ENCODE data around the gene IGFN1. TPM values are rescaled to one million over a fixed set of nuclear protein-coding genes. Genes with fewer than 3 reads are reported as not detected.
A peak's percentile ranks its signal among the peaks of the same experiment; 100 is the strongest.

Gene IGFN1
- total RNA-seq, 1 donor from 2014 or later: 0.05 TPM

DNA sequence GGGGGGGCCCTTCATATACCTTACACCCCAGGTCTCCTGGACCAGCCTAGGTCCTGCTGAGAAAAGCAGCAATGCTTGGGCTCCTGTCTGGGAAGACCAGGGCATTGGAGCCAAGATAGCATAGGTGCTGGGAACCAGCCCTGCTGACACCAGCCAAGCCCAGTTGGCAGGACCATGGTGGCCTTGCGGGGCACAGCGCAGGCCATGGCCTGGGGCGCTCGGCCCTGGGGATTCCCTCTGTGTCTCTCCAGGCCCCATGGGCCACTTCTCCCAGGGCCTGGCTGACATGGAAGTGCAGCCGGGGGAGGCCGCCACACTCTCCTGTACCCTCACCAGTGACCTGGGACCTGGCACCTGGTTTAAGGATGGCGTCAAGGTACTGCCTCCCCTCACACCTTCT, 23.3 kb downstream of the IGFN1 start:
- peak; percentile 68 for DNase-seq (ENCODE audit: low spot score)
- intact Hi-C loops (cut with DNase I): no loop called here

DNA sequence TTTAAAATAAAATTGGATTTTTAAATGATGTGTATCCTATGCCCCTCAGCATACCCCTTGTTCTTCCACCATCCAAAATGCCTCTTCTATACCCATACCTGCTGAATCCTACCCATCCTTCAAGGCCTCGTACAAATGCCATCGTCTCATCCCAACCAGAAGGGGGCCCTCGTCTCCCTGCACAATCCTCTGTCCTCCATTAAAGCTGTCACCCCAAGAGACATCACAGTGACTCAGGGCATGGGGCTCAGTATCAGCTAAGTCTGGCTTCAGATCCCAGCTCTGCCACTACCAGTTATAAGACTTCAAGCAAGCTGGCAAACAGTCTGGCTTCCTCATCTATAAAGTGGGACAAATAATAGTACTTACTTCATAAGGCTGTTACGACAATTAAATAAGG, 23.8 kb downstream of the IGFN1 start:
- intact Hi-C loops (cut with DNase I): no loop called here
- DNase-seq (ENCODE audit: low spot score): peak; percentile 19

DNA sequence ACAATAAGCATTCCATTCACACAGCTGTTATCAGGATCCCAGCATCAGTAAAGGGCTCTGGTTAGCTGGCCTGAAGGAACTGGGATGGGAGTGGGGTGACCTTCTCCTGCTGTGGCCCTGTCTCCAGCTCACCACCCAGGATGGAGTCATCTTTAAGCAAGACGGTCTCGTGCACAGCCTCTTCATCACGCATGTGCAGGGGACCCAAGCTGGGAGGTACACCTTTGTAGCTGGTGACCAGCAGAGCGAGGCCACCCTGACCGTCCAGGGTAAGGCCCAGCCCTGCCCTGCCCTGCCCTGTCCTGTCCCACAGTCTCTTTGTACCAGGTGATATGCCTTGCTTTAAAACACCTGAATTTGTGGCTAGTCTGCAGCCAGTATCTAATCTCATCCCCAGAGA, 24.3 kb downstream of the IGFN1 start:
- intact Hi-C loops (cut with DNase I): no loop called here
- peak; percentile 59 for DNase-seq (ENCODE audit: low spot score)

DNA sequence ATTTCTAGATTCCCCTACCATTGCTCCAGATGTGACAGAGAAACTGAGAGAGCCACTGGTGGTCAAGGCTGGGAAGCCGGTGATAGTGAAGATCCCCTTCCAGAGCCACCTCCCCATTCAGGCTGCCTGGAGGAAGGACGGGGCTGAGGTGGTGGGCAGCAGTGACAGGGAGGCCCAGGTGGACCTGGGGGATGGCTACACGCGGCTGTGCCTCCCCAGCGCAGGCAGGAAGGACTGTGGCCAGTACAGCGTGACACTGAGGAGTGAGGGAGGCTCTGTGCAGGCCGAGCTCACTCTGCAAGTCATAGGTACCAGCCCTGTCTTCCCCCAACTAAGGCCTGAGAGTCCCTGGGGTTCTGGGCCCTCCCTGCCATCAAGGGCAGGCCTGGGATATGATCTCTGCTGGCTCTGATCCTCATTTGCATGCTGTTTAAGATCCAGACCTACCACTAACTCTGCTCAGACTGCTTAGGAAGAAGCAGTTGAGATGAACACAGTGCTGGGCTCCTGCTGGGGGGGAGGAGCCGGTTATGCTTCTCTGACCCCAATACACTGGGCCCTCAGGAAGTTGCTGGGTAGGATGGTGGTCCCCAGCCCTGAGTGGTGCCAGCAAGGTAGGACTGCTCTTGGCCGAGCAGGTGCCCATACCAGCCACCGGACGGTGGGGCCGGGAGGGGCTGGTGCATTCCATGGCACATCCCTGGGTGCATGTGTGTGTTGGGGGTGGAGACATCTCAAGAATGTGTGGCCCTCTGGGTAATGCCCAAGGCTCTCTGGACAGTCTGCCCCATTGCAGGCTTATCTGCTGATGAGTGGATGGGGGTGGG, 25.1 kb downstream of the IGFN1 start:
- intact Hi-C loops (cut with DNase I): no loop called here
- DNase-seq (ENCODE audit: low spot score): peak; percentile 65

DNA sequence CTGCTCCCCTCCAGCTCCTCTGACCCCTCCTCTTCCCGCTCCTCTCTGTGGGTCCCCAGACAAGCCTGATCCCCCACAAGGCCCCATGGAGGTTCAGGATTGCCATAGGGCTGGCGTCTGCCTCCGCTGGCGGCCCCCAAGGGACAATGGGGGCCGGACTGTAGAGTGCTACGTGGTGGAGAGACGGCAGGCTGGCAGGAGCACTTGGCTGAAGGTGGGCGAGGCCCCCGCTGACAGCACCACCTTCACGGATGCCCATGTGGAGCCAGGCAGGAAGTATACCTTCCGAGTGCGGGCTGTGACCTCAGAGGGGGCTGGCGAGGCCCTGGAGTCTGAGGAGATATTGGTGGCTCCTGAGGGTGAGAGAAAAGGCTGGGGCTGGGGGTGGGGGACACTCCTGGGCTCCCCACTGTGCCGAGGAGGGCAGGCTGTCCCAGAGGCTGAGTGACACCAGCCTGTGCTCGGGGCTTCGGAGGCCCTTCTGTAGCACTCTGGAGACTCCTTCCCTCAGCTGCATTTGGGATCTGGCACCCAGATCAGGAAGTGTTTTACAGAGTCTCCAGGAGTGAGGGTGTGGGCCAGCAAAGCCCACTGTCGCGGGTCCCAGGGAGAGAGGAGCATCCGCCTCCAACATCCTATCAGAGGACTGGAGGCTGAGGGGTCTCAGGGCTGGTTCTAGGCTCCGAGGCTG, 25.9 kb downstream of the IGFN1 start:
- intact Hi-C loops (cut with DNase I): no loop called here
- peak; percentile 63 for DNase-seq (ENCODE audit: low spot score)

DNA sequence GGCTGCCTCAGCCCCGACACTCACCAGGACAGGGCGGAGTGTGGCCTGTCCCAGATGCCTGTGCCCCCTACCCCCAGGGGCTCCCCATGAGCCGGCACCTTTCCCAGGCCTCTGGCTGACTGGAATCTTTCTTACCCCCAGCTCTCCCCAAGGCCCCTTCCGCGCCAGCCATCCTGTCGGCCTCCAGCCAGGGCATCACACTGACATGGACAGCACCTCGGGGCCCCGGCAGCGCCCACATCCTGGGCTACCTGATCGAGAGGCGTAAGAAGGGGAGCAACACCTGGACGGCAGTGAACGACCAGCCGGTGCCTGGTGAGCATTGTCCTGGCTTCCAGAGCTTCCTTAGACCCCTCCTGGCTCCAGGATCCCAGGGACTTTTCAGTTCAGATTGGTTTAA, 26.5 kb downstream of the IGFN1 start:
- DNase-seq (ENCODE audit: low spot score): peak; percentile 72
- intact Hi-C loops (cut with DNase I): no loop called here

DNA sequence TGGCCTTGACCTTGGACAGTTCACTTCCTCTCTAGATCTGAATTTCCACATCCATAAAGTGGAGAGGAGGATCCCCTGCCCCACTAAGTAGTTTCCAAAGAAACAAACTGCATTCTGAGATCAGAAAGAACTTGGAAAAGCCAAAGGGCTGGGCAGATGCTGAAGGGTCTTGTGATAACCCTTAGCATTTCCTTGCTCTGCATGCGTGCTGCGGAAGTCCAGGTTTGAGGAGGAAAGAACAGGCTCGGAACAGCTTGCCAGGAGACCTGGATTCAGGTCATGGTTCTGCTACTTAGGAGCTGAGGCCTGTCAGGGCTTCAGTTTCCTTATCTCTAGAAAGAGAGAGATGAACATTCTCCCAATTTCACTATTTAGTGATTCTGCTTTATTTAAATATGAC, 27.2 kb downstream of the IGFN1 start:
- intact Hi-C loops (cut with DNase I): no loop called here
- peak; percentile 10 for DNase-seq (ENCODE audit: low spot score)

DNA sequence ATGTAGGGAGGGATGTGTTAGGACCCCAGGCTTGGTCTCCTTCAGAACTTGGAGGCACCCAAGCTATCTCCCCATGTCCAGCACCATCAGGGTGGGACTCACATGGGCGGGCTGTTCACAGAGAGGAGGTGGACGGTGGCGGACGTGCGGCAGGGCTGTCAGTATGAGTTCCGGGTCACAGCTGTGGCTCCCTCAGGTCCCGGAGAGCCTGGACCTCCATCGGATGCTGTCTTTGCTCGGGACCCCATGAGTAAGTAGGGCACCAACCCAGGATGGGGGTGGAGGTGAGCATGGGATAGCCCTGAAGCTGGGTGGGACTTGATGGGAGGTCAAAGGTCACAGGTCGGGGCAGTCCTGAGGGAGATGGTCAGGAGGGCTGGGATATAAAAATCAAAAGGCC, 27.8 kb downstream of the IGFN1 start:
- DNase-seq (ENCODE audit: low spot score): peak; percentile 35
- intact Hi-C loops (cut with DNase I): no loop called here

DNA sequence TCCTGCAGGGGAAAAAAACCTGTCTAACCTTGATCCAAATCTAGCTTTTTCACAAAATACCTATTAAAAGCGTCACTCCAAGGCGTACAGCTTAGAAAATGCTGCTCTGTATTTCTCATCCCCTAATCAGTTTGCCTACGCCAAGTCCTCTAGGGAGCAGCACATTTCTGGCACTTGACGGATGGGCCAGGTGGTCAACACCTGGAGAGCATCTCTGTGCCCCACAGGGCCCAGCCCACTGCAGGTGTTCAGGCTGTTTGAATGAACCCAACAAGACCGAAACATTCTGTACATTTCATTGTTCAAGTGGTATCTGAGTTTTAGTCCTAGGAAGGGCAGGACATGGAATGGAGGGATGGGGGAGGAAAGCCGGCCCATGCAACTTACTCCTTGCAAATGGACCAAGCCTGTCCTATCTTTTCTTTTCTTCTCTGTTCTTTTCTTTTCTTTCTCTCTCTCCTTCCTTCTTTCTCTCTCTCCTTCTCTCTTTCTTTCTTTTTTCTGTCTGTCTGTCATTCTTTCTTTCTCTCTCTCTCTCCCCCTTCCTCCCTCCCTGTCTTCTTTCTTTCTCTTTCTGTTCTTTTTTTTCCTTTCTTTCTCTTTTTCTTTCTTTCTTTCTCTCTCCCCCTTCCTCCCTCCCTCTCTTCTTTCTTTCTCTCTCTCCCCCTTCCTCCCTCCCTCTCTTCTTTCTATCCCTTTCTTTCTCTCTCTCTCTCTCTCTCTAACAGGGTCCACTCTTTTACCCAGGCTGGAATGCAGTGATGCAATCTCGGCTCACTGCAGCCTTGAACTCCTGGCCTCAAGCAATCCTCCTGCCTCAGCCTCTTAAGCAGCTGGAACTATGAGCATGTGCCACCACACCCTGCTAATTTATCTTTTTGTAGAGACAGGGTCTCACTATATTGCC, 29.1 kb downstream of the IGFN1 start:
- no peak for DNase-seq (ENCODE audit: low spot score)
- intact Hi-C loops (cut with DNase I): loop anchor here (5.0 to 10.0 kb wide), 2 partner anchors 135 to 247 kb away; no protein-coding TSS in a partner anchor

DNA sequence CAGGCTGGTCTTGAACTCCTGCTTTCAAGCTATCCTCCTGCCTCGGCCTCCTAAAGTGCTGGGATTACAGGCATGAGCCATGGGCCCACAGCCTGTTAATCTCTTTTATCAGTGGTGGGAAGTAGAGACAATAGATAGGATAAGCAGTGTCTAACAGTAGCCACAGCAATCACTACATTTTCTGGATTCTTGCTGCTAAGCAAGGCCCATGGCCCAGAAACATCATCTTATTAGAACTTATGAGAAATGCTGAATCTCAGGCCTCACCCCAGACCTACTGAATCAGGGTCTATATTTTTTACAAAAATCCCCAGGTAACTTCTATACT, 29.7 kb downstream of the IGFN1 start:
- no peak for DNase-seq (ENCODE audit: low spot score)
- intact Hi-C loops (cut with DNase I): loop anchor here (5.0 to 10.0 kb wide), 2 partner anchors 136 to 248 kb away; no protein-coding TSS in a partner anchor

DNA sequence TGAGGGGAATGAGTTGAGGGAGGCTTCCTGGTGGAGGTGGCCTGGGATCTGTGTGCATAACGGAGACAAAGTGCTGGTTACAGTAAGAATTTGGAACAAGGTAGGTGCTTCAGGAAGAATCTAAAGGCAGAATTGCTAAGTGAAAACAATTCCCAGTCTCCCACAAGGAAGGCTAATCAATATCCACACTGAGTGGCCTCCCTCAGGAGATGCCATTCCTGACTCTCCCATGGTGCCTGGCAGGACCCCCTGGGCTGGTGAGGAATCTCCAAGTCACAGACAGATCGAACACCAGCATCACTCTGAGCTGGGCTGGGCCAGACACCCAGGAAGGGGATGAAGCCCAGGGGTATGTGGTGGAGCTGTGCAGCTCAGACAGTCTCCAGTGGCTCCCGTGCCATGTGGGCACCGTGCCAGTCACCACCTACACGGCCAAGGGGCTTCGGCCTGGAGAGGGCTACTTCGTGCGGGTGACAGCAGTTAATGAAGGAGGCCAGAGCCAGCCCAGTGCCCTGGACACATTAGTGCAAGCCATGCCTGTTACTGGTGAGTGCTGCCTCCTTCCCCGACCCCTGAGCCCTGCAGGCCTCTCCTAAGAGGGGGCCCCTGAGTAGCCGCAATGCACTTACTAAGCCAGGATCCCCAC, 30.7 kb downstream of the IGFN1 start:
- intact Hi-C loops (cut with DNase I): loop anchor here (5.0 to 10.0 kb wide), 2 partner anchors 137 to 249 kb away; no protein-coding TSS in a partner anchor
- no peak for DNase-seq (ENCODE audit: low spot score)

DNA sequence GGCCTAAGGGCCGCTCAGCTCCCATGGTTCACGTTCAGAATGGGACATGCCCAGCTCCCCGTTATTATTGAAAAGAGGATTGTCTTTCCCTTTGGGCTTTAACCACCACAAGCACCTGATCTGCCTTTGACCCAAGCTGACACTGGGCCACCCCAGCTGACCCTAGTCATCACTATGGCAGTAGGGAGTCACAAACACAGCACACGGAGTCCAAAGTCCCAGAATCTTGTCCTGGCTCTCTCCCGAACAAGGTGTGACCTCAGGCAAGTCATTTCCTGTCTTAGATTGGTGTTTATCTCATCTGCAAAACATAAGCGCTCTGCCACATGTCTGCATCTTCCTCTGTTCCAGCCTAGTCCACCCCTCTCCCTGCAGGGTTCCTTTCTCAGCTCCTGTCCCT, 31.5 kb downstream of the IGFN1 start:
- intact Hi-C loops (cut with DNase I): loop anchor here (5.0 to 10.0 kb wide), 2 partner anchors 137 to 250 kb away; no protein-coding TSS in a partner anchor
- no peak for DNase-seq (ENCODE audit: low spot score)

DNA sequence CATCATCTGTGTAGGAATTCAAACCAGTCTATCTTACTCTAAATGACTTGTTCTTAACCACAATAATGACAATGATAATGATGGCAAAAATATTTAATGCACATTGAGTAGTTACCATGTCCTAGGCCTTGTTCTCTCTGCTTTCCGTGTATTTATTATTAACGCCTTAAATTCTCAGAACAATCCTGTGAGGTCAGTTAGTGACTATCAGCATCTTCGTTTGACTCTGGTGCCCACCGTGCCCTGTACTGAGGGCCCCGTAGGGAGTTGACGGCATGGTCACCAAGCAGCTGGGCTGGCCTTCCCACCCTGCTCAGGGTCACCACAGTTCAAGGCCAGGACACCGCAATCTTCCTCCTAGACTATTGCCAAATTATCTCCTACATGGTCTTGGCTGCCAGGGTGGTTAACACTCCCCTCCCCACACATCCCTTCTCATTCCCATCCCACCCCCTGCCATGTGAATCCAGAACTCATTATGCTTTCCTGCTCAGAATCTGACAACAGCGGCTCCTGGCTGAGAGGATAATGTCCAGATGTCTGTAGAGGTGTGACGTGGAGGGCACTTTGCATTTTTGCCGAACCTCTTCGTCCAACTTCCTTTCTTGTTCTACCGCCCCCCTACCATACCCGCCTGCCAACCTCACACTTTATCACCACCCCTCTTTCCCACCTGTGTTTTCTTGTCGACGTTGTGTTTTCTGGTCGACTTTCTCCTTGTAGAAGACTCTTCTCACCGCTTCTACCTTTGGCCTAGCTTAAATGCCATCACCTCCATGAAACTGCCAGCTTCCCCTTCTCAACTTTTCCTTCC, 33.4 kb downstream of the IGFN1 start:
- DNase-seq (ENCODE audit: low spot score): no peak
- intact Hi-C loops (cut with DNase I): loop anchor here (5.0 to 10.0 kb wide), 2 partner anchors 139 to 252 kb away; no protein-coding TSS in a partner anchor

DNA sequence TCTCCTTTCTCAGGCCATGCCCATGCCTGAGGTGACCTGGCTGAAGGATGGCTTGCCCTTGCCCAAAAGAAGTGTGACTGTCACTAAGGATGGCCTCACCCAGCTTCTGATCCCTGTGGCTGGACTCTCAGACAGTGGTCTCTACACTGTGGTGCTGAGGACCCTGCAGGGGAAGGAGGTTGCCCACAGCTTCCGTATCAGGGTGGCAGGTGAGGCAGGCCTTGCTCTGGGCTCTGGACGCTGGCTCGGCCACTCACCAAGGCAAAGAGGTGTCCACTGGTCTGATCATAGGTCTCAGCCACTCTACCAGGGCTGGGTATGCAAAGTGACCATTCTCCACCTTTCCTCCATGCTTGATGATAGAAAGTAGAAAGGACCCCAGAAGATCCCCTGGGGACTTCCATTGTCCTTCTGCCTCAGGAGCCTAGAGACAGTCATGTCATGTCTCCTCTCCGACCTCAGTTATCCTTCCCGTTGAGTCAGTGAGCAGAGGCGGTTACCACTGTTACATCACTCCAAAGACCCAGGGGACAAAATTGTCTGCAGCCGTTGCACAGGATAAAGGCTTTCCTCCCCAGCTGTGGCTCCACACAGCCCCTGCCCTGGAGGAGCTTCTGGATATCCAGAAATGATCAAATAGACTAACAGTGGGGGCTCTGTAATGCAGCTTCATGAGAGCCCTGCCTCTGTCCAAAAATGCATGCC, 34.2 kb downstream of the IGFN1 start:
- intact Hi-C loops (cut with DNase I): loop anchor here (5.0 to 10.0 kb wide), 2 partner anchors 140 to 253 kb away; no protein-coding TSS in a partner anchor
- DNase-seq (ENCODE audit: low spot score): no peak

DNA sequence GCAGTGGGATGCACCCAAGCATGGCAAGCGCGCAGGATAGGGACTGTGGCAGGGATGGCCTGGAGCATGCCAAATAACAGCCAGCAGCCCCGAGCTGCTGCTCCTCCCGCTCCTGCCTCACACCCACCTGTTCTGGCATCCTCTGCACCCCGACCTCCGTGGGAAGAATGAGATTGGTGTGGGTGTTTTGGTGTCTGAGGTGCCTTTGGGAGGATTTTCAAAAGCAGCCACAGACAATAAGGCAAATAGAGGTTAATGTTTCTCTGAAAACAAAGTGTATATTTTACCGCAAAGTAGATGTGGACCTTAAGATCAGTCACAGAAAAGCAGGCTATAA, 35.5 kb downstream of the IGFN1 start:
- intact Hi-C loops (cut with DNase I): loop anchor here (10.0 kb wide), 1 partner anchor 141 kb away; no protein-coding TSS in a partner anchor
- DNase-seq (ENCODE audit: low spot score): no peak

DNA sequence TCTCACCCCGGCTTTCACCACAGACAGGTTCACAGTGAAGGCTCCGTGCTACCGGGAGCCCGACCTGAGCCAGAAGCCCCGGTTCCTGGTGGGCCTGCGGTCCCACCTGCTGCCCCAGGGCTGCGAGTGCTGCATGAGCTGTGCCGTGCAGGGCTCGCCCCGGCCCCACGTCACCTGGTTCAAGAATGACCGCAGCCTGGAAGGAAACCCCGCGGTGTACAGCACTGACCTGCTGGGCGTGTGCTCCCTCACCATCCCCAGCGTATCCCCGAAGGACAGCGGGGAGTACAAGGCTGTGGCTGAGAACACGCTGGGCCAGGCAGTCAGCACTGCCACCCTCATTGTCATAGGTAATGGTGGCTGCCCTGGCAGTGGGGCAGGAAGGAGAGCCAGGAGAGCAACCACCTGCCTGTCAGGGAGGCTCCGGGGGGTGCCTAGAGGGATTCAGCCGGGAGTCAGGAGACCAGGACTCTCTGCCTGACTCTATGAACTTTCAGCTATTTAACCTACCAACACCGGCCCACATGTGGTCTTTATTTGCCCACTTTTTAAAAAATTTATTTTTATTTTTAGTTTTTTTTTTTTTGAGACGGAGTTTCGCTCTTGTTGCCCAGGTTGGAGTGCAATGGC, 36.4 kb downstream of the IGFN1 start:
- intact Hi-C loops (cut with DNase I): loop anchor here (10.0 kb wide), 1 partner anchor 142 kb away; no protein-coding TSS in a partner anchor
- DNase-seq (ENCODE audit: low spot score): no peak
